Tibial artery (tissue), 4 donors: ENCODE results near the gene CALML6.

ENCODE experiments used
- DNase-seq, 2 donors: peaks; one replicate each; pipeline ENCODE4 v3.0.0-alpha.2; 2019
- H3K27ac ChIP-seq, 2 donors: fragments of 200-600 bp; sonication (generic) in 1 of 2; 1 replicate in 1 of 2; 2 replicates in 1 of 2; pipeline ENCODE4 v1.5.1; 2018 to 2019; ENCODE audit warnings: mild to moderate bottlenecking in 1 of 2
- H3K27me3 ChIP-seq, 2 donors: fragments of 200-600 bp; sonication (generic) in 1 of 2; one replicate each; pipeline versions ENCODE4 v1.5.1 to v1.6.0; 2016 to 2019
- H3K36me3 ChIP-seq, 3 donors: fragments of 200-600 bp; sonication (generic) in 2 of 3; one replicate each; pipeline ENCODE4 v1.5.1; 2016 to 2019; ENCODE audit warnings: mild to moderate bottlenecking in 2 of 3
- H3K4me1 ChIP-seq, 4 donors: fragments of 200-600 bp; sonication (generic) in 2 of 4; 1 replicate in 3 of 4; 2 replicates in 1 of 4; pipeline ENCODE4 v1.5.1; 2016 to 2019
- H3K4me3 ChIP-seq, 2 donors: fragments of 200-600 bp; sonication (generic) in 1 of 2; 1 replicate in 1 of 2; 2 replicates in 1 of 2; pipeline ENCODE4 v1.5.1; 2018 to 2019; ENCODE audit warnings: mild to moderate bottlenecking in 2 of 2
- H3K9me3 ChIP-seq, 3 donors: fragments of 200-600 bp; sonication (generic) in 1 of 3; one replicate each; pipeline ENCODE4 v1.5.1; 2016 to 2019
- CTCF ChIP-seq, 2 experiments: fragments of 200-600 bp in 1 of 2; fragments of 450-650 bp in 1 of 2; IDR thresholded peaks; one replicate each; pipeline ENCODE4 v1.5.1; 2017 to 2019; ENCODE audit warnings: antibody characterized with exemption in 2 of 2, mild to moderate bottlenecking in 1 of 2, moderate library complexity in 1 of 2
- intact Hi-C: fragments of 100-400 bp; cut with DNase I; formaldehyde crosslinking; loops from one replicate; pipeline ENCODE4 v1.15.0; 2023; ENCODE audit warnings: low total_unique reads

Gene CALML6

DNA sequence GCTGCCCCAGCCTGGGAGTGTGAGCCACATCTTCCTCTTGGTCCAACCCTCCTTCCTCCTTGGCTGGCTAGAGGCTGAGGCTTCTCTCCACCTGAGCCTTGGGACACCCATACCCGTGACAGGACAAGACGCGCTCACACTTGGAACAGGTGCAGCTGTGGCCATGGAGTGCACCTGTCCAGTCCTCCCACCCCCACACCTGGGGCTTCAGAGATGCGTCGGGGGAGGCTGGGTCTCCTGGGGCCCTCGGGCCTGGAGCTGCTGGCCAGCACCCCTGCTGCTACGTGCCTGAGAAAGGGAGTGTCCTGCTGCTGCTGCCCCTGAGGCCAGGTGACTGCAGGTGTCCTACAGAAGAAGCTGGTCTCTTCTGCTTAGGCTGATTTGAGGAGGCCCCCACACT lies 41.0 kb downstream of the CALML6 start:
- intact Hi-C loops: loop anchor here (5.0 kb wide), 1 partner anchor 86 kb away; no protein-coding TSS in a partner anchor
- Histone ChIP-seq H3K36me3 (no peaks in the 10 kb centered on the region), H3K4me3 (no peak overlapping the region), H3K27ac (no peak overlapping the region), H3K9me3 (no peaks in the 10 kb centered on the region), H3K27me3 (peaks cover 0 to 68% of the 10 kb centered on the region in 2 donors), H3K4me1 (peaks cover 0 to 12% (median 8%) of the 10 kb centered on the region in 4 donors)
- no peak for DNase-seq
- no peak for TF ChIP-seq CTCF (IDR thresholded peaks at IDR 0.05)

GRCh38 chr1:1956586-1957532 lies 41.8 kb downstream of the CALML6 start:
- Histone ChIP-seq H3K4me1 (peaks cover 0 to 12% (median 8%) of the 10 kb centered on the region in 4 donors), H3K4me3 (no peak overlapping the region), H3K36me3 (no peaks in the 10 kb centered on the region), H3K9me3 (no peaks in the 10 kb centered on the region), H3K27me3 (peaks cover 0 to 74% of the 10 kb centered on the region in 2 donors), H3K27ac (no peak overlapping the region)
- no peak for DNase-seq
- intact Hi-C loops: loop anchor here (5.0 kb wide), 1 partner anchor 85 kb away; no protein-coding TSS in a partner anchor
- TF ChIP-seq CTCF (IDR thresholded peaks at IDR 0.05): no peak

GRCh38 chr1:1957533-1957961 lies 42.5 kb downstream of the CALML6 start:
- peaks cover 0 to 79% of the 10 kb centered on the region in 2 donors for H3K27me3 ChIP-seq
- no peaks in the 10 kb centered on the region for H3K9me3 ChIP-seq
- H3K36me3 ChIP-seq: no peaks in the 10 kb centered on the region
- no peak overlapping the region for H3K27ac ChIP-seq
- no peak overlapping the region for H3K4me3 ChIP-seq
- DNase-seq: no peak
- peaks cover 0 to 12% (median 8%) of the 10 kb centered on the region in 4 donors for H3K4me1 ChIP-seq
- no peak for TF ChIP-seq CTCF (IDR thresholded peaks at IDR 0.05)
- intact Hi-C loops: loop anchor here (5.0 kb wide), 1 partner anchor 85 kb away; no protein-coding TSS in a partner anchor

GRCh38 chr1:1958071-1958541 lies 43.0 kb downstream of the CALML6 start:
- intact Hi-C loops: loop anchor here (5.0 kb wide), 1 partner anchor 84 kb away; no protein-coding TSS in a partner anchor
- H3K4me3 ChIP-seq: no peak overlapping the region
- H3K4me1 ChIP-seq: peaks cover 0 to 12% (median 8%) of the 10 kb centered on the region in 4 donors
- peaks cover 0 to 82% of the 10 kb centered on the region in 2 donors for H3K27me3 ChIP-seq
- TF ChIP-seq CTCF (IDR thresholded peaks at IDR 0.05): no peak
- H3K36me3 ChIP-seq: no peaks in the 10 kb centered on the region
- H3K27ac ChIP-seq: no peak overlapping the region
- no peak for DNase-seq
- H3K9me3 ChIP-seq: no peaks in the 10 kb centered on the region

DNA sequence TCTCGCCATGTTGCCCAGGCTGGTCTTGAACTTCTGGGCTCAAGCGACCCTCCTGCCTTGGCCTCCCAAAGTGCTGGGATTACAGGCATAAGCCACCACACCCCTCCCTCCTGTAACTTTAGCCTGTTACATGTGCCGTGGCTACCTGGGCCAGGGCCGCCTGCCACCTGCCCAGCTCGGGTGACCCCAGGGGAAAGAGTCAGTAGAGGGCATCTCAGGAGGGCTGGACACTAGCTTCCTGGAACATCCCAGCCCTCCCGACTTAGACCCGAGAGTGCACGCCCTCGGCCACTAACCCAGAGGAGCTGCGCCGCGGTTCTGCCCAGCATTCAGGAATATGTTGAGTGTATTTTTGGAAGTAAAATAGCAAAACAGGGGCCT lies 44.4 kb downstream of the CALML6 start:
- no peak overlapping the region for H3K27ac ChIP-seq
- intact Hi-C loops: loop anchor here (5.0 kb wide), 1 partner anchor 83 kb away; no protein-coding TSS in a partner anchor
- H3K36me3 ChIP-seq: no peaks in the 10 kb centered on the region
- H3K4me1 ChIP-seq: peaks cover 0 to 12% (median 8%) of the 10 kb centered on the region in 4 donors
- no peaks in the 10 kb centered on the region for H3K9me3 ChIP-seq
- H3K4me3 ChIP-seq: no peak overlapping the region
- peaks cover 0 to 89% of the 10 kb centered on the region in 2 donors for H3K27me3 ChIP-seq
- no peak for TF ChIP-seq CTCF (IDR thresholded peaks at IDR 0.05)
- DNase-seq: no peak
